Measurements from ENCODE around the gene ABCD1.
A peak's percentile ranks its signal among the peaks of the same experiment; 100 is the strongest.

ABCD1 gene

DNA sequence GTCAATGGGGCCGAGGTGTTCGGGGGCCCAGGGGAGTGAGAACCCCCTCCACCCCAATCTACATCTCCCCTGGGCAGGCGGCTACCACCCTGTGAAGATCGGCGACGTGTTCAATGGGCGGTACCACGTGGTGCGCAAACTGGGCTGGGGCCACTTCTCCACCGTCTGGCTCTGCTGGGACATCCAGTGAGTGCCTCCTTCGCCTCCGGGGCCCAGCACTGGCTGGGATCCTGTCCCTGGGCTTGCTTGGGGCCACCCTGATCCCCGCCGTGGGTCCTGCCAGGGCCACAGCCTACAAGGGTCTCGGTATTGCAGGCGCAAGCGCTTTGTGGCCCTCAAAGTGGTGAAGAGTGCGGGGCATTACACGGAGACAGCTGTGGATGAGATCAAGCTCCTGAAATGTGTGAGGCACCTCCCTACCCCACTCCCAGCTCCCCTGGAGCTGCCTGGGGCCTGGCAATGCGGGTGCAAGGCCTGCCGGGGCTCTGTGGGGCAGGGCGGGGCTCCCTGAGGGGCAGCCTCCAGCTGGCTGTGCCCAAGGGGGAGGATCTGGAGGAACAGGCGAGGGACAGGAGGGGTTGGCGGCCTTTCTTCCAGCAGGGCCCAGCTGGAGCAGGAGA lies 56.9 kb downstream of the ABCD1 start:
- FAIRE-seq (no peak), DNase-seq (ENCODE audit: insufficient read length, low spot score) (no peak)
- TF ChIP-seq POU2F2 (IDR thresholded peaks at IDR 0.05; ENCODE audit: low read depth, low read length) (no peak), SPI1 (IDR thresholded peaks at IDR 0.05; ENCODE audit: low read depth, low read length) (no peak), PAX5 (IDR thresholded peaks at IDR 0.05; ENCODE audit: insufficient read depth, low read length, severe bottlenecking) (no peak), TAF1 (IDR thresholded peaks at IDR 0.05; ENCODE audit: low read depth, low read length) (no peak), POLR2A (IDR thresholded peaks at IDR 0.05; ENCODE audit: low read depth, low read length) (no peak), POLR2AphosphoS5 (IDR thresholded peaks at IDR 0.05; ENCODE audit: low read depth, low read length) (no peak)

- TF ChIP-seq SPI1 (IDR thresholded peaks at IDR 0.05; ENCODE audit: low read depth, low read length) = no peak
- TF ChIP-seq POLR2AphosphoS5 (IDR thresholded peaks at IDR 0.05; ENCODE audit: low read depth, low read length) = no peak
- TF ChIP-seq PAX5 (IDR thresholded peaks at IDR 0.05; ENCODE audit: insufficient read depth, low read length, severe bottlenecking) = no peak
- no peak for TF ChIP-seq POU2F2 (IDR thresholded peaks at IDR 0.05; ENCODE audit: low read depth, low read length)
- TF ChIP-seq TAF1 (IDR thresholded peaks at IDR 0.05; ENCODE audit: low read depth, low read length) = no peak
- no peak for TF ChIP-seq POLR2A (IDR thresholded peaks at IDR 0.05; ENCODE audit: low read depth, low read length)
- DNase-seq (ENCODE audit: insufficient read length, low spot score) = no peak
- no peak for FAIRE-seq
Measured at GRCh38 chrX:153782313-153782712, 57.7 kb downstream of the ABCD1 start.

GRCh38 chrX:153782871-153783270 lies 58.2 kb downstream of the ABCD1 start:
- TF ChIP-seq POLR2AphosphoS5 (IDR thresholded peaks at IDR 0.05; ENCODE audit: low read depth, low read length) = no peak
- no peak for TF ChIP-seq TAF1 (IDR thresholded peaks at IDR 0.05; ENCODE audit: low read depth, low read length)
- no peak for TF ChIP-seq POU2F2 (IDR thresholded peaks at IDR 0.05; ENCODE audit: low read depth, low read length)
- peak; percentile 47 for FAIRE-seq
- no peak for DNase-seq (ENCODE audit: insufficient read length, low spot score)

DNA sequence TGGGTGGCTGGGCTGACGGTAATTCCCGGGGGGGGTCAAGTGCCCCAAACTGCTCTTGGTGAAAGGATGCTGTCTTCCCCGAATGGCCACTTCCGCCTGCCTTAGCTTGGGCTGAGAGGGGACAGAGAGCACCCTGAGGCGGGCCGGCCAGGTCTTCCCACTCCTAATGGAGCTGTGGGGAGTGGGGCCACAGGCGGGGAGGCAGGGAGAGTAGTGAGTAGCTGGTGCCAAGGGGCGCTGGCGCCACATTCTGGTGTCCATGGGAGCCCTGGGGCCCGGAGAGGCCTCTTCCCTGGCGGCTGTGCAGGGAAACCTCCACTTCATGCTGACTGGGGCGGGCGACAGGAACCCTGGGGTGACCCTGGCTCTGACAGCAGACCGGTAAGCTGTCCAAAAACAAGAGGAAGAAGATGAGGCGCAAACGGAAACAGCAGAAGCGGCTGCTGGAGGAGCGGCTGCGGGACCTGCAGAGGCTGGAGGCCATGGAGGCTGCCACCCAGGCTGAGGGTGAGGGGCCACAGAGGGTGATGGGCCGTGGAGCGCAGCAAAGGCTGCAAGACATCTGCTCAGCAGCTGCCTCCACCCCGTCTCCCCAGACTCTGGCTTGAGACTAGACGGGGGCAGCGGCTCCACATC lies 58.8 kb downstream of the ABCD1 start:
- DNase-seq (ENCODE audit: insufficient read length, low spot score) (no peak), FAIRE-seq (no peak)
- TF ChIP-seq POU2F2 (IDR thresholded peaks at IDR 0.05; ENCODE audit: low read depth, low read length) (no peak), PAX5 (IDR thresholded peaks at IDR 0.05; ENCODE audit: insufficient read depth, low read length, severe bottlenecking) (no peak), SPI1 (IDR thresholded peaks at IDR 0.05; ENCODE audit: low read depth, low read length) (no peak), POLR2A (IDR thresholded peaks at IDR 0.05; ENCODE audit: low read depth, low read length) (no peak), POLR2AphosphoS5 (IDR thresholded peaks at IDR 0.05; ENCODE audit: low read depth, low read length) (no peak), TAF1 (IDR thresholded peaks at IDR 0.05; ENCODE audit: low read depth, low read length) (no peak)

DNA sequence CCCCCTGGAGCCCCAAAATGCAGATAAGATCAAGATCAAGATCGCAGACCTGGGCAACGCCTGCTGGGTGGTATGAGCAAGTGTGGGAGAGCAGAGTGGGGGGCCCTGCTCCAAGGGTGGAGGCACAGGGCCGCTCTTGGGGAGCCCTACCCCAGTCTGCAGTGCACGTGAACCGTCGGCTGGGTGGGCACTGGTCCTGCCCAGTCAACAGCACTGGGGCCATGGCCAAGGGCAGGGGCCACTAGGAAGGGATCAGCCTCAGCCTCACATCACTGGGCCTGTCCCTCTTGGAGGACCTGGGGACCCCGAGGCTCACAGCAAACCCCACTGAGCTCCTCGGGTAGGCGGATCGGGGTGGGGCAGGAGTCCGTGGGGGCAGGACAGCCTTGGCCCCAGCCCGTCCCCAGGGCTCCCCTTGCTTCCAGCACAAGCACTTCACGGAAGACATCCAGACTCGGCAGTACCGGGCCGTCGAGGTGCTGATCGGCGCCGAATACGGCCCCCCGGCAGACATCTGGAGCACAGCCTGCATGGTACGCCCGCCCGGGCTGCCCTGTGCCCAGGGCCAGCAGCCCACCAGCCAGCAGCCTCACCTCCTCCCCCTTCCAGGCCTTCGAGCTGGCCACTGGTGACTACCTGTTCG lies 59.8 kb downstream of the ABCD1 start:
- TF ChIP-seq POLR2A (IDR thresholded peaks at IDR 0.05; ENCODE audit: low read depth, low read length) (no peak), POLR2AphosphoS5 (IDR thresholded peaks at IDR 0.05; ENCODE audit: low read depth, low read length) (no peak), POU2F2 (IDR thresholded peaks at IDR 0.05; ENCODE audit: low read depth, low read length) (no peak), SPI1 (IDR thresholded peaks at IDR 0.05; ENCODE audit: low read depth, low read length) (no peak), TAF1 (IDR thresholded peaks at IDR 0.05; ENCODE audit: low read depth, low read length) (no peak), PAX5 (IDR thresholded peaks at IDR 0.05; ENCODE audit: insufficient read depth, low read length, severe bottlenecking) (no peak)
- no peak for FAIRE-seq

GRCh38 chrX:153786669-153787068 lies 62.0 kb downstream of the ABCD1 start:
- DNase-seq (ENCODE audit: insufficient read length, low spot score) = no peak
- TF ChIP-seq SPI1 (IDR thresholded peaks at IDR 0.05; ENCODE audit: low read depth, low read length) = no peak
- no peak for TF ChIP-seq POU2F2 (IDR thresholded peaks at IDR 0.05; ENCODE audit: low read depth, low read length)
- no peak for TF ChIP-seq POLR2AphosphoS5 (IDR thresholded peaks at IDR 0.05; ENCODE audit: low read depth, low read length)
- TF ChIP-seq PAX5 (IDR thresholded peaks at IDR 0.05; ENCODE audit: insufficient read depth, low read length, severe bottlenecking) = no peak
- TF ChIP-seq POLR2A (IDR thresholded peaks at IDR 0.05; ENCODE audit: low read depth, low read length) = no peak
- FAIRE-seq = no peak

More for the DNA sequence above, 59.8 kb downstream of the ABCD1 start:
- DNase-seq (ENCODE audit: insufficient read length, low spot score) = no peak

GRCh38 chrX:153789654-153790053 lies 65.0 kb downstream of the ABCD1 start:
- DNase-seq (ENCODE audit: insufficient read length, low spot score) = no peak
- no peak for FAIRE-seq
- TF ChIP-seq PAX5 (IDR thresholded peaks at IDR 0.05; ENCODE audit: insufficient read depth, low read length, severe bottlenecking) (no peak), TAF1 (IDR thresholded peaks at IDR 0.05; ENCODE audit: low read depth, low read length) (no peak), POLR2A (IDR thresholded peaks at IDR 0.05; ENCODE audit: low read depth, low read length) (no peak), POLR2AphosphoS5 (IDR thresholded peaks at IDR 0.05; ENCODE audit: low read depth, low read length) (no peak), SPI1 (IDR thresholded peaks at IDR 0.05; ENCODE audit: low read depth, low read length) (no peak), POU2F2 (IDR thresholded peaks at IDR 0.05; ENCODE audit: low read depth, low read length) (no peak)

GRCh38 chrX:153791104-153791852 lies 66.6 kb downstream of the ABCD1 start:
- no peak for TF ChIP-seq POLR2A (IDR thresholded peaks at IDR 0.05; ENCODE audit: low read depth, low read length)
- no peak for TF ChIP-seq TAF1 (IDR thresholded peaks at IDR 0.05; ENCODE audit: low read depth, low read length)
- TF ChIP-seq POLR2AphosphoS5 (IDR thresholded peaks at IDR 0.05; ENCODE audit: low read depth, low read length) = no peak
- TF ChIP-seq SPI1 (IDR thresholded peaks at IDR 0.05; ENCODE audit: low read depth, low read length) = no peak
- no peak for TF ChIP-seq POU2F2 (IDR thresholded peaks at IDR 0.05; ENCODE audit: low read depth, low read length)
- TF ChIP-seq PAX5 (IDR thresholded peaks at IDR 0.05; ENCODE audit: insufficient read depth, low read length, severe bottlenecking) = no peak
- FAIRE-seq (peak; percentile 43), DNase-seq (ENCODE audit: insufficient read length, low spot score) (no peak)

DNA sequence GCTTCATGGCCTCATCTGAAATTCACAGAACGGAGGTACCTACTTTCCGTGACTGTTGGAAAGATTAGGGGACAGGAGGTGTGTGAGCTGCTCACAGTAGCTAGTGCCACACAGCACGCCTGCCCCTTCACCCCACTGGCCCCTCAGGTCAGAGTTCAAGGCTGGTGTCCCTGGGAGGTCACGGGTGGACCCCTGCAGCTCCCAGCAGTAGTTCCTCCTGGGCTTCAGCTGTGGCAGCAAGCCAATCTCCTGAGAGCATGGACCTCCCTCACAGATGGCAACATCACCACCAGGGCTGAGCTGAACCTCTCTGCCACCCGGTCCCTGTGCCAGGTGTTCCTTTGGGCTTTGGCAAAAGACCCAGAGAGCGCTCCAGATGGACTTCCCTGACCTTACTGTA lies 67.7 kb downstream of the ABCD1 start:
- FAIRE-seq (no peak), DNase-seq (ENCODE audit: insufficient read length, low spot score) (no peak)
- TF ChIP-seq SPI1 (IDR thresholded peaks at IDR 0.05; ENCODE audit: low read depth, low read length) (no peak), TAF1 (IDR thresholded peaks at IDR 0.05; ENCODE audit: low read depth, low read length) (no peak), PAX5 (IDR thresholded peaks at IDR 0.05; ENCODE audit: insufficient read depth, low read length, severe bottlenecking) (no peak), POLR2AphosphoS5 (IDR thresholded peaks at IDR 0.05; ENCODE audit: low read depth, low read length) (no peak), POLR2A (IDR thresholded peaks at IDR 0.05; ENCODE audit: low read depth, low read length) (no peak), POU2F2 (IDR thresholded peaks at IDR 0.05; ENCODE audit: low read depth, low read length) (no peak)

Measured in GM12891 (cell line).